HG02759 (cell line): ENCODE results near the gene GALNT14.
"Not testable (repeated sequence)": the region's sequence is repeated elsewhere in the genome, so short reads cannot be mapped to it uniquely, and the experiment has no call there.

Source experiments
- ATAC-seq: cut with Tn5 transposase; IDR thresholded peaks from one replicate; pipeline ENCODE4 v1.9.1; 2021; ENCODE audit warnings: mild to moderate bottlenecking, moderate library complexity; ENCODE audit not compliant: unreplicated experiment

The GALNT14 gene

DNA sequence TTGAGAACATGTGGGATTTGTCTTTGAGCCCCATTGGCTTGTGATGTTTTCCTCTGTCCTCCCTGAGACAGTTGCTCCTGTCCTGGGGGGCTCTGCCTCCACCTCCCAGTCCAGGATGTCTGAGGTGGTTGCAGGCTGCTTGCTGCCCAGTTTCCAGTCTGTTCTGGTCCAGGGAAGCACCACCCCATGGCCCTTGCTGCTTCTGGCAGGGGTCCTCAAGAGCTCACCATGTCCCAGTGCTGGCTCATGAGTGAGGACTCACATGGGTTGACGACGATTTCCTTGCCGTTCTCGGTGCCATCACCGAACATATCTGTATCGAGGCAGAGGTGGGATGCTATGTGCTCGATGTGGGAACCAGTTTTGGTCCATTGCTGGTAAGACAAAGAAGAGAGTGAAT is 227.6 kb downstream of the GALNT14 start:
- ATAC-seq = no peak

DNA sequence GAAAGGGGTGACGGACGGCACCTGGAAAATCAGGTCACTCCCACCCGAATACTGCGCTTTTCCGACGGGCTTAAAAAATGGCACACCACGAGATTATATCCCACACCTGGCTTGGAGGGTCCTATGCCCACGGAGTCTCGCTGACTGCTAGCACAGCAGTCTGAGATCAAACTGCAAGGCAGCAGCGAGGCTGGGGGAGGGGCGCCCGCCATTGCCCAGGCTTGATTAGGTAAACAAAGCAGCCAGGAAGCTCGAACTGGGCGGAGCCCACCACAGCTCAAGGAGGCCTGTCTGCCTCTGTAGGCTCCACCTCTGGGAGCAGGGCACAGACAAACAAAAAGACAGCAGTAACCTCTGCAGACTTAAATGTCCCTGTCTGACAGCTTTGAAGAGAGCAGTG is 233.8 kb downstream of the GALNT14 start:
- not testable (repeated sequence) for ATAC-seq

DNA sequence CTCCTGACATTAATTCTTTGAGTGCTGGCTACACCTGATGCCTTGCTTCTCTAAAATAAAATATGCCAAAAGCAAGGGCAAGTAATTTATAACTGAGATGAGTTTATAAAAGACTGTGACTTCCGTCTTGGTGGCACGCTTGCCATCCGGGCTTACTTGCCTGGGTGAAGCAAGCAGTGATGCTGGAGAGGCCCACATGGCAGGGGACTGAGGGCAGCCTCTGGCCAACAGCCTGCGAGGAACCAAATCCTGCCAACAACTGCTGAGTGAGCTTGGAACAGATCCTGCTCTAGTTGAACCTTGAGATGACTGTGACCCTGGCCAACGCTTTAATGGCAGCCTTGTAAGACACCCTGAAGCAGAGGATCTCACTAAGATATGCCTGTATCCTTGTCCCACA is 234.9 kb downstream of the GALNT14 start:
- no peak for ATAC-seq

DNA sequence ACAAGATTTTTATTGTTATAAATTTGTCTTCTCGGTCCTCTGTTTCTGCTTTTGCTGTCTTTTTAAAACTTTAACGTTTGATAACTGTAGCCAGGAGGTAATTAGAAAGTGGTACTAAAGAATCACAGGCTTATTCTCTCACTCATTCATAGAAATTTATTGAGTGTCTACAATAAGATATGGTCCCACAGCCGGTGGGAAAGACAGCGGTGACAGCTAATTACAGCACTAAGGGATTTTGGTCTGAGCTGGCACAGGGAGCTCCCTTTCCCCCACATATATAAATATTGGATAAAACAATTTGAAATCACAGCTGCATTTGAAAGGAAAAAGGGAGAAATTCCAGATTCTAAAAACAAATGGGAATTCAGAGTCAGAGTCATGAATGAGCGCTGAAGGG is 237.9 kb downstream of the GALNT14 start:
- no peak for ATAC-seq

DNA sequence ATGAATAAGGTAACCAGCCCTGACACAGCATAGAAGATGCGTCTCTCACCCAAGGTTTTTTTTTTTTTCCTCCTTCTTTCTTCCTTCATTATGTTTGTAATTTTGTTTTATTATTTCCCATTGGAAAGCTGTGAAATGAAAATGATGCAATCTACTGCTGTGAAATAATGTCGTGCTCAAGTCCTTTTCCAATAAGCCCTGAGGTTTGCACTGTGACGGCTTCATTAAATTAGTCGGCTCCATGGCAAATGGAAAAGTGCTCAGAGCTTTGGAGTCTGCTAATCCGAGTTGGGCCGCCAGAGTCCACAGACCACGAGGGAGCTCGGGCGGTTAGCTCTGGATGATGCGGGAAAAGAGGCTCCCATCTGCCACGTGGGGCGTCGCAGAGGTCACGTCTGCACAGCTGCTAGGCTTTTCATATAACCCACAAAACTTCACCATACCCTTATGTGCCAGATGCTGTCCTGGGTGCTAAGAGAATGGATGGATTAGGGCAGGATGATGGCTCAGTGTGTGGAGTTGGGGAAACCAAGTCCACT is 238.7 kb downstream of the GALNT14 start:
- ATAC-seq = no peak

DNA sequence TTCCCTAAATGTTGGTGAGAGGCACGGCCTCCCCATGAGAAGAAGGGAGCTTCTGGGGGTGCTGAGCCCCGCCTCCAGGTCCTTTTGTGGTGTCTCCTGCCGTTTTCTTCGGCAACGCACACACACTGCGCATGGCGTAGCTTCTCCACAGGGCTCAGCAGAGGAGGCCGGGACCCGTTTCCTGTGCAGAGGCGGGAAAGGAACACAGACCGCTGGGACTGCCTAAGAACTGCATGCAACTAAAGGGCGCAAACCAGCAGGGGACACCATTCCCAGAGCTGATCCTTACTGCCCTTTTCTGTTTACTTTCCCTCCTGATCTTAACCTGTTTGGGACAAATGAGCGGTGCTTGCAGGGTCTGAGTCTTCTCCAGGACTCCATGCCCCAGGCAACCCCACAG is 240.7 kb downstream of the GALNT14 start:
- ATAC-seq = no peak

DNA sequence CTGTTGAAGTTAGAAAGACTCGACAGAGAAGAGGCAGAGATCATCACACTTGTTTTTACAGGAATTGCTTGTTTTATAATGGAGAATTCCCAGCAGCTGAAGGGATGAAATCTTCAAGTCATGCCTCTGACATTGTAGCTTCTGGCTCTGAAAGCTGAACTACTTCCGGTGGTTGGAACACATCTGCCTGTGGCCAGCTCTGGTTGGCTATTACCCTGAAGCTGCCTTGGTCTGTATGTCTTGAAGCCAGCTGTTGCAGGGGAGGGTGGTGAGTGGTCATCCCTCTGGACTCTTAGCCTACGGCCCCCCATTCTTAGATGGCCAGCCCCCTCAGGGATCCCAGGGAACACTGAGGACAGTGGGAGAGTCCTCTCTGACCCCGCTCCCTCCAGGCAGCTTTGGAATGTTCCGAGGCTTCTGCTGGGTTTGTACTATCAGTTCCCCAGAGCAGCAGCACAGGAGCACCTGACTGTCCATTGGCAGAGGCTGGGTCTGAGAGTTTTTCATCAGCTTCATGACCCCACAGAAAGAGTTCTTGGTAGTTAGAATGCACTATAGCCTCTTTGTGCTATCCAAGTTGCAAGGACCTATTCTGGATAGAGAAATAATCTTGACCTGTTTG is 243.6 kb downstream of the GALNT14 start:
- no peak for ATAC-seq

DNA sequence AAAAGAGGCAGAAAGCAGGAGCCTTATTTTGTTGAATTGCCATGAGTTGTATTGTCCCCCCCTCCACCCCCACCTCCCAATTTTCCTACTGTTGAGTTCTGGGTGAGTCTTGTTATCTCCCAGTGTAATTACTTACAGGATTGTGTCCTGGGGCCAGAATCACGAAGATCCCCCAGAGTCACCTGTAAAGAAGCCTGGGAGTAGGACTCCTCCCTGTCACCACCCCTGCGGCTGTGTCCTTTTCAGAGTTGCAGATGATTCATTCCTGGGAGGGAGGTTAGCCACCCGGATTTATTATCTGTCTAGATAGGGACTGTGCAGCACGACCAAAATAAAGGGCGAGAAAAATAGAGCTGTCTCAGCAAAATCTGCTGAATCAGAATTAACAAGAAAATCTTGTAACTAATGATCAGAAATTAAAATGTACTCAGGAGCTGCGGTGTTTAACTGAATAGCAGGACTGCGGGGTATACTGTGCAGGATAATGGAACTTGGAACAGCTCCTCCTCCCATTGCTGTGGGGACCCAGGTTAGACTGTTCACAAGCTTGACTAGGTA is 249.3 kb downstream of the GALNT14 start:
- no peak for ATAC-seq

DNA sequence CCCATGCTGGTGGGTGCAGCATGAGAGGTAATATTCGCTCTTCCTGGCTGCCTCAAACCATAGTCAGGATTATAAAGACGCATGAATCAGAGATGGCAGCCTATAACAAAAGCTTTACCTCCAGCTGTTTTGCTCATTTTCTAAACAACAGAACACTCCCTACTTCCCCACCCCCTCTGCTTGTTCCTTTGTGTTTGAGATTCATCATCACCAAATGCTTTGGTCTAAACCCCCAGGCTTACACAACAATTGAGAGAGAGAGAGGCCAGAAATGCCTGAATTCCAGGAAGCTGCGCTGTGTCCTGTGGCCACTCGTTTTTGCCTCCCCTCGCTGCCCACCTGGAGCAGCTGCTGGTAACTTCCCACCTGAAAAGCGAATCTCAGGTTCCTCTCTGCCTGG is 252.2 kb downstream of the GALNT14 start:
- no peak for ATAC-seq

DNA sequence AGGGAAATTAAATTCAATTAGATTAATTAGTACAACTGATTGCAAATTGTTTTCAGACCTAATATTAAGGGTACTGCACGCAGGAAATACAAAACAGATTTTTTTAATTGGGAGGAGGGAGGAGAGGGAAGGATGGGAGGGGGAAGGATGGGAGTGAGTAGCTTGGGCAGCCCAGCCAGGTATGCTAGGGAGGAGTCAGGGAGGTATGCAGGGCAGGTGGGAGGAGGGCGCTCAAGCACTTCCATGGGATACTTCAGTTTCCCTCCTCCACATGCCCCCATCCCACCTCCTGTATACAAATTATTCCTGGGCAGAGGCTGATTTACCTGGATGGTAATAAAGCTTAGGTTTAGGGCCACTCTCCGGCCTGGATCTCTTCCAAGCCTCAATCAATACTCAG is 254.4 kb downstream of the GALNT14 start:
- no peak for ATAC-seq

DNA sequence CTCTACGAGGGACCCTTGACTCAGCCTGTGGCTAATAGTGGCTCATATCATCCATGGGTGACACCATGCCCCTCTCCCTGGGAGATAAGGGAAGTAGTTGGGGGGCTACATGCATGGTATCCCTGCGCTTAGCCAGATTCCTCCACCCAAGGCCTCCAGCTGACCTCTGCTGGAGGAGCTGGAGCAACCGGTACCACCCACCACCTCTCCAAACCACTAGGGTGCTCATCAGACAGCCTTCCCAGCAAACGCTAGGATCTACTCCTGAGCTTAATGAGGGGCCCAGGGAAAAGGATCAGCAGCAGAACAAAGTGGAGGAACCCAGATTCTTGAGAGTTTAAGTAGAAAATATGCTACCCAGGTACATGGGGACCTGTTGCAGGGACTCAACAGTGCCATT is 255.1 kb downstream of the GALNT14 start:
- ATAC-seq = no peak

DNA sequence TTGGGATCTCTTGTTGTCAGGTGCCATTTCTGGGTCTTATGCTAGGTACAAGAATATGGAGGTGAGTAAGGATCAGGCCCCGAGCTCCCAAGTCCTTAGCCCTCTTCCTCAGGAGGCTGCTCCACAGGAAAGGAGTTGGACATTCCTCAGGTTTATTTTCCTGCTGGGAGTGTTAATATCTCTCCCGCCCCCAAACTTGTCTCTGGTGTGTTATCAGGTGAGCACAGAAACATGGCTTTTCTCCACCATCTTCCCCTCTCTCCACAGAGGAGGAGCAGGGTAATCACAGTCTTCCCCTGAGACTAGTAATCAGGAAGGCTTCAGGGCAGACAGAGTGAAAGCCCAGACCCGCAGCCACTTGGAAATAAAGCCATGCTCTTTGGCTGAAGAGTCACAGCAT is 257.7 kb downstream of the GALNT14 start:
- no peak for ATAC-seq

DNA sequence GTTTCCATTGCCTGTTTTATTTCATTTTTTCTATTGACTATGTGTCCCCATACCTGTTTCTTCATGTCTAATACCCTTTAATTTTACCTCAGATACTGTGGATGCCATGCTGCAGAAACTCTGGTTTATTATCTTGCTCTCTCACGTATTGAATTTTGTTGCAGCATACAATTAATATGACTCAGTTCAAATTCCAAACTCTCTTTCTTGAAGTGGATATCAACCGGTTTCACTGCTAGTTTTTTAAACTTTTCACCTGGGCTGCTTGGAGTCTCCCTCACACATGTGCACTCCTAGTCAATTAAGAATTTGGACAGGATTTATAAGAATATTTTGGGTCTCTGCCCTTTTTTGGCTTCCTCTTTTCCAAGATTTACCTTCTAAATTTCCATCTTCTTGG is 260.4 kb downstream of the GALNT14 start:
- no peak for ATAC-seq

DNA sequence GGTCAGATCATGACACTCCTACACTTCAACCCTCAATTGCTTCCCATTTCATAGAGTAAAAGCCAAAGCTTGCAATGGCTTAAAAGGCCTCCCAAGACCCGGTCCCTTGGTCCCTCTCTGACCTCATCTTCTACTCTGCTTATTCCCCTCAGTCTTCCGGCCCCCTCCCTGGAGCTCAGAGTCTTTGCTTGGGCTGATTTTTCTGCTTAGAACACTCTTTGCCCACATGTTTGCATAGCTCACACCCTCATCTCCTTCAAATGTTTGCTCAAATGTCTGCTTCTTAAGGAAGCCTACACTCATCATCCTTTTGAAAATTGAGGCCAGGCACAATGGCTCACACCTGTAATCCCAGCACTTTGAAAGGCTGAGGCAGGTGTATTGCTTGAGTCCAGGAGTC is 265.4 kb downstream of the GALNT14 start:
- ATAC-seq = no peak

DNA sequence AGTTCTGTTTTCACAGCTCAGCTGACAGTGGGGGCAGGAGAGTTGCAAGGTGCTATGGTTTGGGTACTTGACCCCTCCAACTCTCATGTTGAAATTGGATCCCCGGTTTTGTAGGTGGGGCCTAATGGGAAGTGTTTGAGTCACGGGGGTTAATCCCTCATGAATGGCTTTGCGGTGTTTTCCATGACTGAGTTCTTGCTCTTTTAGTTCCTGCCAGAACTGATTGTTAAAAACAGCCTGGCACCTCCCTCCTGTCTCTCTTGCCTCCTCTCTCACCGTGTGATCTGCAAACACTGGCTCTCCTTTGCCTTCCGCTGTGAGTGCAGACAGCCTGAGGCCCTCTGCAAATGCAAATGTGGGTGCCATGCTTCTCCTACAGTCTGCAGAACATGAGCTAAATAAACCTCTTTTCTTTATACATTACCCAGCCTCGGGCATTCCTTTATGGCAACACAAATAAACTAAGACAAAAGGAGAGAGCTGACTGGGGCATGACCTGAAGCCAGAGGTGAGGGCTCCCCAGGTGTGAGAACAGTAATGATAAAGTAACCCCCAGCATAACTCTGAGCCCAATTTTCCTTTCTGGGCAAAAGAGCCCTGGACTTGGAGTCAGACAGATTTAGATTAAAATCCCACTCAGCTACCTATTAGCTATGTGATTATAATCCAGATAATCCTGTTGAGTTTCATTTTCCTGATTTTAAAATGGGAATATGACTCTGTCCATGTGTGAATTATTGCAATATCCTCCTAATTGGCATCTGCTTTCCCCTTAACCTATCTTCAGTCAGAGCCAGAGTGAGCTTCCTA is 266.1 kb downstream of the GALNT14 start:
- no peak for ATAC-seq

DNA sequence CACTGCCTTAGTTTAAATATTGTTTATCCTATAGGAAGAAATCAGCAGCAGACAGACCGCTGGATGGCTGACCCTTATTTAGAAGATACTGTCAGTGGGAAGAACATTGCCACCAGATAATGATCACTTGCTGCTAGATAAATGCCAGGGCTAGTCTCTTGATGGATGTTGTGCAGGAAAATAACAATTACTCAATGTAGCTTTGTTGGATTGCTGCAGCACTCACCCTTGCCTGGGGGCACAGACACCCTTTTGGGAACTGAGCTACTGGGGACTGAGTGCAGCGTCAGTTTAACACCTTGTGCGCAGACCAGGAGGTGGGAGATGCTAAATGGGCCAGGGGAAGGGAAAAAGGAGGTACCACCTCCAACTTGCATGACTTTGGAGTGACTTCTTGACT is 266.8 kb downstream of the GALNT14 start:
- ATAC-seq = no peak

DNA sequence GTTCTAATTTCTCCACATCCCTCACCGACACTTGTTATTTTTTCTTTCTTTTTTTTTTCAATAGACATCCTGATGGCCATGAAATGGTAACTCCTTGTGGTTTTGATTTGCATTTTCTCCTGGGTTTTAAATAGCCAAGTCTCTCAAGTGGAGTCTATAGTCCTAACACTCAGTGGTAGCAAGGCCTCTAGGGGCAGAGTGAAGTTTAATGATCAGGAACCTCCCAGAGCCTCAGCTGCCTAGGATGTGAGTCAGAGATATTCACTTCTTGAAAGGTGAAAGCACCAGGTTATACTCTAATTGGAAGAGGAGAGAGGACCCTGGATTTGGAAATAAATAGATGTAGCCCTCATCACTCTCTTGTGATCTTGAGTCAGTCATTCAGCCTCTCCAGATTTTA is 268.3 kb downstream of the GALNT14 start:
- ATAC-seq = no peak

DNA sequence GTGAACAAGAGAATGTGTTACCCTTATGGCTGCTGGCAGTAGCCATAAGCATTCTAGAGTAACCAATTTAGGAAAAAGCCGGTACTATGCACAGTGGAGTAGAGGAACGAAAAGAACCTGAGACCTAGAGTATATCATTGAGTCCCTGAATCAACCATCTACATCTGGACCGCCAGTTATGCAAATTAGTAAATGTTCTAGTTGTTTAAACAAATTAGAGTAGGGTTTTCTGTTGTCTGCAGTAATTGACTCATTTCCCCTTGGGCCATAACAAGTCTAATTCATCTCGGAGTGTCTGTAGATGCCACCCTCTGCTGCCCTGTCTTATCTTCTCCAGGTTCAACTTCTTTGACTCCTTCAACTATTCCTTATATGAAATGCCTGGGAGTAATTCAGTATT is 270.9 kb downstream of the GALNT14 start:
- no peak for ATAC-seq

DNA sequence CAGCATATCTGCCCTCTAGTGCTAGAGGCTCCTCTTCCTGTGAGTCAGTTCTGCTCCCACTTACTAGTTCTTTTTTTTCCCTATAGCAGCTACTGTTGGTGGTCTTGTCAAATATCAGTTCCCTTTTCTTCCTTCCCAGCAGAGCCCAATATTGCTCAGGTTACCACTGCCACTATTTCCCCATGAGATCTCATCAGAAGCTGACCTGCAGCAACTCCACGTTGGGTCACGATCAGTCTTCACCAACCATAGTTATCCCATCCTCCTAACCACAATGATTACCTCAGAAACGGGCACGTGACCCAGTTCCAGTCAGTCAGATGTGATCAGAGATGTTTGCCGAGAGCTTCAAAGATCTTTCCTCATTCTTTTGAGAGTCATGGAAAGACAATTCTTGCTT is 271.3 kb downstream of the GALNT14 start:
- ATAC-seq = no peak

DNA sequence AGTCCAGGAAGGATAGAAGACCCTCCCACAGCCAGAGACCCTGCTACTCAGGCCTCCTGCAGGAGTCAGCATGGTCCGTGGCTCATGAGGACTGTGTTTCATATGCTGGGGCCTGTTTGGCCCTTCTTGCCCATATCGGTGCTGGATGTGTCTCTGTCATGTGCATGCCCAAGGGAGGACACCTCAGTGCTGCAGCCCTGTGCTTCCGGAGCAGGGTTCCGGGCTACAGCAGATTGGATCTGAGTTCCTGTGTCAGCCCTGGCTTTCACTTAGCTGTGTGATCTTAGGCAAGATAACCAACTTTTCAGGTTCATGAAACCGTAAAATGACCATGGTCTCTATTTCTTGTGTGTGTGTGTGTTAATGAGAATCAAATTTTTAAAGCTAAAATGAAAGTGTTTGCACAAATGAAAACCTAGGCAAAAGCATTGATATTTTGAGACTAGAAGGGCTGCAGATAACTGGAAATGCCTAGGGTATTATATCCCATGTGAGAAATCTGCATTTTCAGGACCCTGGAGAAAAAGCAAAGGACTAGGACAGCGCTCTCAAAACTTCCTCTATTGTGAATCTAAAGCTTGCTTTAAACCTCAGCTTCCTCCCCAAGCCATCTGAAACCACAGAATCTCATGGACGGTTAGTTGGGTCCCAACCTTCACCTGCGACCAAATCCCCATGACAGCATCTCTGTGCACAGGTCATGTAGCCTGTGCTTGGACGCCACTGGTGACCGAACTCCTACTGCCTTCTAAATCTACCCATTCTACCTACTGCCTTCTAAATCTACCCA is 272.2 kb downstream of the GALNT14 start:
- no peak for ATAC-seq

DNA sequence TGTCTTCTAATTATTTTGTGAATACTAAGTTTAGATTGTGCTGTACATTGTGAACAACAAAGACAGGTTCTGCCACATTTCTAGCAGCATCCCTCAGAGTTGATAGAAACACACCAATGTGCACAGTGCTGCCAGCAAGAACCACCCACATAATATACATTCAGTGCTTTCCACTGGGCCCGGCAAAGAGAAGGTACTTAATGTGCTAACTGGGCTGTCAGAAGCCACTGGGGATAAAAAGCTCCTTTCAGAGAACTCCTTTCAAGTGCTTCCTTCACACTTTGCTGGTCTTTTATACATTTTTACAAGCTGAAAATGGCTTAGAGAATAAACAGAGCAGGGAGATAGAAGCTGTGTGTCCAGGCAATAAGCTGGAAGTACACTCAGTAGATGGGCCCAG is 273.0 kb downstream of the GALNT14 start:
- ATAC-seq = no peak
